Breast epithelium (tissue), 4 donors: ENCODE measurements around the gene IQCB1. TPM values are rescaled to one million over a fixed set of nuclear protein-coding genes. Genes with fewer than 3 reads are reported as not detected.

ENCODE experiments used
- DNase-seq, 2 donors: peaks; one replicate each; pipeline ENCODE4 v3.0.0-alpha.2; 2019; ENCODE audit warnings: low spot score in 2 of 2
- H3K27ac ChIP-seq, 2 donors: fragments of 200-600 bp; sonication (generic) in 1 of 2; one replicate each; pipeline ENCODE4 v1.5.1; 2016 to 2019; ENCODE audit warnings: mild to moderate bottlenecking in 1 of 2
- H3K27me3 ChIP-seq, 2 donors: fragments of 200-600 bp; sonication (generic) in 1 of 2; one replicate each; pipeline versions ENCODE4 v1.5.1 to v1.6.0; 2017 to 2019; ENCODE audit warnings: control low read depth in 1 of 2, mild to moderate bottlenecking in 1 of 2
- H3K36me3 ChIP-seq: fragments of 200-600 bp; one replicate; pipeline ENCODE4 v1.5.1; 2019
- H3K4me1 ChIP-seq, 2 donors: fragments of 200-600 bp; sonication (generic); one replicate each; pipeline ENCODE4 v1.5.1; 2016 to 2019; ENCODE audit warnings: control low read depth in 1 of 2
- H3K4me3 ChIP-seq, 3 donors: fragments of 200-600 bp; sonication (generic); 1 replicate in 2 of 3; 2 replicates in 1 of 3; pipeline ENCODE4 v1.5.1; 2016 to 2019; ENCODE audit warnings: mild to moderate bottlenecking in 3 of 3, moderate library complexity in 2 of 3
- H3K9me3 ChIP-seq, 2 donors: fragments of 200-600 bp; sonication (generic) in 1 of 2; one replicate each; pipeline ENCODE4 v1.5.1; 2016 to 2019; ENCODE audit warnings: control low read depth in 1 of 2
- POLR2A ChIP-seq: fragments of 450-650 bp; IDR thresholded peaks from one replicate; pipeline ENCODE4 v1.6.1; 2016; ENCODE audit warnings: antibody characterized with exemption, mild to moderate bottlenecking, moderate library complexity
- POLR2AphosphoS5 ChIP-seq, 3 donors: sonication (generic); formaldehyde crosslinking; IDR thresholded peaks; one replicate each; pipeline ENCODE4 v1.6.1; 2017; ENCODE audit warnings: antibody characterized with exemption in 3 of 3
- intact Hi-C: fragments of 100-400 bp; cut with DNase I; formaldehyde crosslinking; loops from one replicate; pipeline ENCODE4 v1.15.1; 2023; ENCODE audit warnings: low total_unique reads
- total RNA-seq, 3 donors: library from RNA; depleted of rRNA; stranded (reverse); fragments of >200 nt; gene quantifications; one replicate each; pipeline ENCODE4 v1.1.0, GENCODE V29; 2016
- TF ChIP-seq, protein P1 (sequence below), 3 donors: fragments of 450-650 bp; IDR thresholded peaks; one replicate each; pipeline ENCODE4 v1.5.1; 2016 to 2017; ENCODE audit warnings: antibody characterized with exemption in 3 of 3, mild to moderate bottlenecking in 3 of 3, moderate library complexity in 3 of 3

The IQCB1 gene
- total RNA-seq, 3 donors from 2014 or later, result 17.9 to 54.6 (median 28.8) TPM

DNA sequence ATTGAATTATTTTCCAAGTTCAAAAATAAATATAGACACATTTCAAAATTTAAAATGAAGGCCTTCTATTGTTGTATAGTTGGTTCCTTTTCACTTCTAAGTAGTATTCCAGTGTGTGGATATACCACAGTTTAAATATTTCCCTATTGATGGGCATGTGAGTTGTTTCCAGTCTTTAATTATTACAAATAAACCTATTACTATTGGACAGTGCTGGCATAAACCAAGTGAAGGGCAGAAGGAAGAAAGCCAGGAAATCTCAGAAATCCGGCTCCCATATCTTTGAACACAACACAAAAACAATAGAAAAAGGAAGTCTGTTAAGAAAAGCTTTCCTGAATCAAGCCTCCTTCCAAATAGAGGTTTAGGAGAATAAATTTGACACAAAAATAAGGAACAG is 111.4 kb downstream of the IQCB1 start:
- no peaks in the 10 kb centered on the region for H3K4me1 ChIP-seq
- no peak for TF ChIP-seq POLR2AphosphoS5 (IDR thresholded peaks at IDR 0.05)
- TF ChIP-seq, protein P1, sequence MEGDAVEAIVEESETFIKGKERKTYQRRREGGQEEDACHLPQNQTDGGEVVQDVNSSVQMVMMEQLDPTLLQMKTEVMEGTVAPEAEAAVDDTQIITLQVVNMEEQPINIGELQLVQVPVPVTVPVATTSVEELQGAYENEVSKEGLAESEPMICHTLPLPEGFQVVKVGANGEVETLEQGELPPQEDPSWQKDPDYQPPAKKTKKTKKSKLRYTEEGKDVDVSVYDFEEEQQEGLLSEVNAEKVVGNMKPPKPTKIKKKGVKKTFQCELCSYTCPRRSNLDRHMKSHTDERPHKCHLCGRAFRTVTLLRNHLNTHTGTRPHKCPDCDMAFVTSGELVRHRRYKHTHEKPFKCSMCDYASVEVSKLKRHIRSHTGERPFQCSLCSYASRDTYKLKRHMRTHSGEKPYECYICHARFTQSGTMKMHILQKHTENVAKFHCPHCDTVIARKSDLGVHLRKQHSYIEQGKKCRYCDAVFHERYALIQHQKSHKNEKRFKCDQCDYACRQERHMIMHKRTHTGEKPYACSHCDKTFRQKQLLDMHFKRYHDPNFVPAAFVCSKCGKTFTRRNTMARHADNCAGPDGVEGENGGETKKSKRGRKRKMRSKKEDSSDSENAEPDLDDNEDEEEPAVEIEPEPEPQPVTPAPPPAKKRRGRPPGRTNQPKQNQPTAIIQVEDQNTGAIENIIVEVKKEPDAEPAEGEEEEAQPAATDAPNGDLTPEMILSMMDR (IDR thresholded peaks at IDR 0.05), result no peak
- TF ChIP-seq POLR2A, result no peak
- no peaks in the 10 kb centered on the region for H3K9me3 ChIP-seq
- no peak overlapping the region for H3K27ac ChIP-seq
- H3K4me3 ChIP-seq, result no peak overlapping the region
- intact Hi-C loops, result no loop called here
- no peak for DNase-seq
- peaks cover 11% of the 10 kb centered on the region for H3K36me3 ChIP-seq
- no peaks in the 10 kb centered on the region for H3K27me3 ChIP-seq

DNA sequence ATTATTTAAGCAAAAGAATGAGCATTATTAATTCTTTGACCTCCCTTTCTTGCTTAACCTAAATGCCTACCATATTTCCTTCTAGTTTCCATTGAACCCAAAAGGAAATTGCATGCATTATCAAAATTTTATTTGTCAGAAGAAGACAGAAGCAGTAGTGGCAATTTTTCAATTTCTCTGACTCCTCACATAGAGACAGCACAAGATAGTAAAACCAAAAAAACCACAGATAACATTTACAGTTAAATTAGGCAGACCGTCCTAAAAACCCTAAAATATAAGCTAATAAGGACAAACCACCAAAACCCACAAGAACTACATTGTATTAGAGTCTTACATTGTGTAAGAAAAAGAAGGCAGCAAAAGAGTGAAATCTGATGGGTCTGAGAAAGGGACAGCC is 112.4 kb downstream of the IQCB1 start:
- intact Hi-C loops, result no loop called here
- Histone ChIP-seq H3K27ac (no peak overlapping the region), H3K4me1 (no peaks in the 10 kb centered on the region), H3K4me3 (no peak overlapping the region), H3K27me3 (no peaks in the 10 kb centered on the region), H3K9me3 (no peaks in the 10 kb centered on the region), H3K36me3 (peaks cover 11% of the 10 kb centered on the region)
- TF ChIP-seq, protein P1 (IDR thresholded peaks at IDR 0.05), result no peak
- TF ChIP-seq POLR2AphosphoS5 (IDR thresholded peaks at IDR 0.05), result no peak
- no peak for TF ChIP-seq POLR2A
- no peak for DNase-seq

DNA sequence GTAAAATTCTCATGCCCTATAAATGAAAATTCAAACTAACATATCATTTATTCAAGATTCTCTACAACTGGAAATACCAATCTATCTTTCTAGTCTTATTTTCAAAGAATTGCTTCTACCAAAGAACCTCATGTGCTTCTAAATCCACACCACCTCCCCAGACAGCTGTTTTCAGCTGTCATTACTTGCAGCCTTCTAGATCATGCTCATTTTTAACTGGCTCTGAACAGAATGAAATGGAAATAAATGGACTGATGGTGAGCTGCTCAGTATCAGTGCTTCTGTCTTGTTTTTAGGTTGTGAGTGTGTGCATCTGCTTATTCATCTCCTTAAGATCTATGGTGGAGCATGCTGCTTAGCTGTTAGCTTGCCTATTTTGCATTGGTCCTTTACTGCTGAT is 114.7 kb downstream of the IQCB1 start:
- Histone ChIP-seq H3K4me1 (no peaks in the 10 kb centered on the region), H3K9me3 (no peaks in the 10 kb centered on the region), H3K27me3 (no peaks in the 10 kb centered on the region), H3K36me3 (peaks cover 16% of the 10 kb centered on the region), H3K27ac (no peak overlapping the region), H3K4me3 (no peak overlapping the region)
- no peak for DNase-seq
- TF ChIP-seq, protein P1 (IDR thresholded peaks at IDR 0.05), result no peak
- no peak for TF ChIP-seq POLR2AphosphoS5 (IDR thresholded peaks at IDR 0.05)
- no peak for TF ChIP-seq POLR2A
- intact Hi-C loops, result no loop called here

Other genes with a start within 250 kb of the IQCB1 start
- gene FBXO40, start 241.7 kb downstream of the IQCB1 start, total RNA-seq, result not detected
- 100 to 1,000 TPM in 1 of 3 donors, 10 to 100 TPM in 2; 37.8 to 144 (median 42.6) TPM for gene HCLS1, start 174.2 kb downstream of the IQCB1 start, total RNA-seq
- gene GOLGB1, start 85.3 kb downstream of the IQCB1 start, total RNA-seq, result 100 to 1,000 TPM in 1 of 3 donors, 10 to 100 TPM in 2; 95.4 to 106 (median 95.4) TPM
- 10 to 100 TPM in 1 of 3 donors, 1 to 10 TPM in 2; 7.5 to 11.4 (median 9.2) TPM for gene EAF2, start 149 bp upstream of the IQCB1 start, total RNA-seq
- gene SLC15A2, start 59.3 kb upstream of the IQCB1 start, total RNA-seq, result 1 to 10 TPM in 2 of 3 donors, under 1 TPM in 1; 0.98 to 4.1 (median 2.2) TPM
- gene ILDR1, start 187.2 kb upstream of the IQCB1 start, total RNA-seq, result 1 to 10 TPM in 2 of 3 donors, not detected in 1; 3.3 to 5.9 TPM
- 10 to 100 TPM in 1 of 3 donors, 1 to 10 TPM in 2; 7.3 to 12.6 (median 7.5) TPM for gene CD86, start 220.3 kb upstream of the IQCB1 start, total RNA-seq